ENCODE data around the gene KCNK17. TPM values are rescaled to one million over a fixed set of nuclear protein-coding genes. Genes with fewer than 3 reads are reported as not detected.

Gene KCNK17
- total and polyA plus RNA-seq, 8 donors: 0.15 to 1.1 (median 0.57) TPM; not detected in 4

DNA sequence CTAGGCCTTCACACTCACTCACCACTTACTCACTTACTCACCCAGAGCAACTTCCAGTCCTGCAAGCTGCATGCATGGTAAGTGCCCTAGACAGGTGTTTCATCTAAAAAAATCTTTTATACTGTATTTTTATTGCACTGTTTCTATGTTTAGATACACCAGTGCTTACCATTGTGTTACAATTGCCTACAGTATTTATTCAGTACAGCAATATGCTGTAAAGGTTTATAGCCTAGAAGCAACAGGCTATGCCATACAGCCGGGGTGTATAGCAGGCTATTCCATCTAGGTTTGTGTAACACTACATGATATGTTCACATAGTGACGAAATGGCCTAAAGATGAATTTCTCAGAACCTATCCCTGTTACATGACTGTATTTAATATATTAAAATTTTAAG is 47.8 kb downstream of the KCNK17 start:
- Histone ChIP-seq H3K4me1 (peaks cover 0 to 8% (median 5%) of the 10 kb centered on the region in 4 donors), H3K36me3 (no peaks in the 10 kb centered on the region), H3K27me3 (peaks cover 0 to 7% (median 0%) of the 10 kb centered on the region in 3 donors), H3K27ac (no peak overlapping the region), H3K9me3 (no peaks in the 10 kb centered on the region), H3K4me3 (no peak overlapping the region)
- 87 to 96% (median 93%) methylated on average over 2 of the region's 2 CpGs for WGBS, 5 donors
- intact Hi-C loops (cut with DNase I; ENCODE audit: low total_unique reads): no loop called here
- TF ChIP-seq POLR2A (IDR thresholded peaks at IDR 0.05): no peak
- TF ChIP-seq POLR2AphosphoS5 (IDR thresholded peaks at IDR 0.05): no peak
- TF ChIP-seq CTCF (IDR thresholded peaks at IDR 0.05): no peak
- no peak for TF ChIP-seq EP300 (IDR thresholded peaks at IDR 0.05)
- no peak for DNase-seq

GRCh38 chr6:39263303-39264037 is 50.7 kb downstream of the KCNK17 start:
- H3K36me3 ChIP-seq: no peaks in the 10 kb centered on the region
- no peaks in the 10 kb centered on the region for H3K9me3 ChIP-seq
- peak in 1 of 2 donors; percentile 36 for DNase-seq
- no peak overlapping the region for H3K4me3 ChIP-seq
- peak overlapping the region in 1 of 5 donors; percentile 38 for H3K27ac ChIP-seq
- WGBS, 5 donors: 23 to 41% (median 35%) methylated on average over 5 of the region's 5 CpGs
- peaks cover 0 to 21% (median 0%) of the 10 kb centered on the region in 3 donors for H3K27me3 ChIP-seq
- TF ChIP-seq POLR2A (IDR thresholded peaks at IDR 0.05): no peak
- TF ChIP-seq EP300 (IDR thresholded peaks at IDR 0.05): no peak
- TF ChIP-seq POLR2AphosphoS5 (IDR thresholded peaks at IDR 0.05): no peak
- intact Hi-C loops (cut with DNase I; ENCODE audit: low total_unique reads): no loop called here
- peaks cover 0 to 8% (median 5%) of the 10 kb centered on the region in 4 donors for H3K4me1 ChIP-seq

GRCh38 chr6:39261751-39262150 is 52.5 kb downstream of the KCNK17 start:
- H3K27me3 ChIP-seq: peaks cover 0 to 21% (median 0%) of the 10 kb centered on the region in 3 donors
- H3K27ac ChIP-seq: no peak overlapping the region
- DNase-seq: no peak
- no peak overlapping the region for H3K4me3 ChIP-seq
- whole genome bisulfite sequencing, 5 donors: 98 to 100% (median 100%) methylated on average over 1 to 3 of the region's 3 CpGs
- peaks cover 0 to 8% (median 5%) of the 10 kb centered on the region in 4 donors for H3K4me1 ChIP-seq
- TF ChIP-seq POLR2A (IDR thresholded peaks at IDR 0.05) (no peak), POLR2AphosphoS5 (IDR thresholded peaks at IDR 0.05) (no peak), CTCF (IDR thresholded peaks at IDR 0.05) (no peak), EP300 (IDR thresholded peaks at IDR 0.05) (no peak)
- intact Hi-C loops (cut with DNase I; ENCODE audit: low total_unique reads): no loop called here
- H3K9me3 ChIP-seq: no peaks in the 10 kb centered on the region
- no peaks in the 10 kb centered on the region for H3K36me3 ChIP-seq

DNA sequence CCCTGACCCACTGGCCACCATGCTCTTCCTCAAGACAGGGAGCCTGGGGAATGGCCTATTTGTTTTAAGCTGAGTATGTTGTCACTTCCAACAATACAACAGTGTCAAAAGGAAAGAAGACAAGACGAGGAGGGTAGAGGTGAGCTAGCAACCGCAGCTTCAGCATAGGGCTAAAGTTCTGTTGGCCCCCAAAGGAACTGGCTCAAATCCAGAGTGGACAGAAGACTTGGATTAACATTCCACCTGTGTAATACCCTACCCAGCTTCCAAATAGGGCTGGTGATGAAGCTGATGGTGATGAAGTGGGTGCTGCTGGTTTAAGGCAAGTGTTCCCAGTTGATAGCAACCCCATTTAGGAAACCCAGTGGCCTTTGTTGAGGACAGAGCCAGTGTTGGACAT is 53.3 kb downstream of the KCNK17 start:
- peaks cover 0 to 21% (median 0%) of the 10 kb centered on the region in 3 donors for H3K27me3 ChIP-seq
- TF ChIP-seq POLR2AphosphoS5 (IDR thresholded peaks at IDR 0.05): no peak
- TF ChIP-seq CTCF (IDR thresholded peaks at IDR 0.05): no peak
- no peak for TF ChIP-seq EP300 (IDR thresholded peaks at IDR 0.05)
- TF ChIP-seq POLR2A (IDR thresholded peaks at IDR 0.05): no peak
- H3K27ac ChIP-seq: no peak overlapping the region
- no peak for DNase-seq
- intact Hi-C loops (cut with DNase I; ENCODE audit: low total_unique reads): no loop called here
- WGBS, 5 donors: 72 to 94% (median 80%) methylated on average over 2 of the region's 2 CpGs
- peaks cover 0 to 8% (median 5%) of the 10 kb centered on the region in 4 donors for H3K4me1 ChIP-seq
- H3K4me3 ChIP-seq: no peak overlapping the region
- no peaks in the 10 kb centered on the region for H3K9me3 ChIP-seq
- no peaks in the 10 kb centered on the region for H3K36me3 ChIP-seq

GRCh38 chr6:39260456-39260855 is 53.8 kb downstream of the KCNK17 start:
- WGBS, 5 donors: 85 to 94% (median 90%) methylated on average over 2 of the region's 2 CpGs
- H3K36me3 ChIP-seq: no peaks in the 10 kb centered on the region

More at GRCh38 chr6:39260456-39260855, 53.8 kb downstream of the KCNK17 start:
- Histone ChIP-seq H3K4me1 (peaks cover 0 to 8% (median 5%) of the 10 kb centered on the region in 4 donors), H3K9me3 (no peaks in the 10 kb centered on the region), H3K4me3 (no peak overlapping the region), H3K27ac (no peak overlapping the region), H3K27me3 (peaks cover 0 to 21% (median 0%) of the 10 kb centered on the region in 3 donors)
- DNase-seq: no peak
- TF ChIP-seq POLR2AphosphoS5 (IDR thresholded peaks at IDR 0.05): no peak
- intact Hi-C loops (cut with DNase I; ENCODE audit: low total_unique reads): no loop called here

Data from stomach (tissue), 9 donors.